ENCODE measurements around the gene NPPA.
"Not testable (repeated sequence)": the region's sequence is repeated elsewhere in the genome, so short reads cannot be mapped to it uniquely, and the experiment has no call there.

NPPA gene

DNA sequence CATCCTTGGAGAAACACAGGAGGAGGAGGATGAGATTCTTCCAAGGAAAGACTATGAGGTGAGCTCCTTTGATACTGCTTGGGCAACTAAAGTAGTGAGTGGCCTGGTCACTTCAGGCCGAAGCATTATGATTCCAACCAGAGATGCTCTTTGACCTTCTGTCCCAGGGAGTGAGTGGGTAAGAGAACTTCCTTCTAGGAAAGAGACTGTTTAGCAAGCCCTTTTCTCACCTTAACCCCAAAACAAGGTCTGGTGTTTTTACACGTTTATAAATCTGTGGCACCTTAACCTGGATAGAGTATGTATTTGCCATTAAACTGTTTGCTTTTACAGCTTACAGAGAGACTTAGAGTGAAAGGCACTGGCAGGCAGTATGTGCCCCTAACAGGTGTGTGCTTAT lies 40.5 kb downstream of the NPPA start:
- no peak for DNase-seq (ENCODE audit: low read depth in 2 of 2)

DNA sequence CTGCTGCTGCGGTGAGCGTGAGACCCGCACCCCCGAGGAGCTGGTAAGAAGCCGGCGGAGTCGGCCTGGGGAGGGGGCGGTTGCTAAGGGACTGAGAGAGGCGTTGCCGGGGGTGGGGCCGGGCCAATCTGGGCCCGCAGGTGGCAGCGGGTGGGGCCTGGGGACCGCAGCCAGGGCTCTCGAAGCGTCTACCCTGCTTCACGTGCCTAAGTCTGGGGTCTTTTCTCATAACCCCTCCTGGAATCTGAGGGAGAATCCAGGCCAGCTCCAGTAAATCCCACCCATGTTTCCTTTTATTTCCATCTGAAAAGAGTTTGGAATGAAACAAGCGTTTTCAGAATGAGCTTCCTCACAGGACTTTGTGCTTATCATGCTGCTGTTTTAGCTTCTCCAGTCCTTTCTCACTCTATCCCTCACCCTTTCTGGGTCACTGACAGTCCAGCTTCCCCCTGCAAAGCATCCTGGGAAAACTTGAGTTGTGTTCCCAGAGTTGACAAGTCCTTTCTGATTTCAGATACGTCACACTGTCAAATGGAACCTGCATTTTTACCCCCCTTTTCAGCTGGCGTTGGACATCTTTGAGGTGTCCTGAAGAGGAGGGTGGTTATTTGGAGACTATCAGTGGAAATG lies 41.2 kb downstream of the NPPA start:
- no peak for DNase-seq (ENCODE audit: low read depth in 2 of 2)

DNA sequence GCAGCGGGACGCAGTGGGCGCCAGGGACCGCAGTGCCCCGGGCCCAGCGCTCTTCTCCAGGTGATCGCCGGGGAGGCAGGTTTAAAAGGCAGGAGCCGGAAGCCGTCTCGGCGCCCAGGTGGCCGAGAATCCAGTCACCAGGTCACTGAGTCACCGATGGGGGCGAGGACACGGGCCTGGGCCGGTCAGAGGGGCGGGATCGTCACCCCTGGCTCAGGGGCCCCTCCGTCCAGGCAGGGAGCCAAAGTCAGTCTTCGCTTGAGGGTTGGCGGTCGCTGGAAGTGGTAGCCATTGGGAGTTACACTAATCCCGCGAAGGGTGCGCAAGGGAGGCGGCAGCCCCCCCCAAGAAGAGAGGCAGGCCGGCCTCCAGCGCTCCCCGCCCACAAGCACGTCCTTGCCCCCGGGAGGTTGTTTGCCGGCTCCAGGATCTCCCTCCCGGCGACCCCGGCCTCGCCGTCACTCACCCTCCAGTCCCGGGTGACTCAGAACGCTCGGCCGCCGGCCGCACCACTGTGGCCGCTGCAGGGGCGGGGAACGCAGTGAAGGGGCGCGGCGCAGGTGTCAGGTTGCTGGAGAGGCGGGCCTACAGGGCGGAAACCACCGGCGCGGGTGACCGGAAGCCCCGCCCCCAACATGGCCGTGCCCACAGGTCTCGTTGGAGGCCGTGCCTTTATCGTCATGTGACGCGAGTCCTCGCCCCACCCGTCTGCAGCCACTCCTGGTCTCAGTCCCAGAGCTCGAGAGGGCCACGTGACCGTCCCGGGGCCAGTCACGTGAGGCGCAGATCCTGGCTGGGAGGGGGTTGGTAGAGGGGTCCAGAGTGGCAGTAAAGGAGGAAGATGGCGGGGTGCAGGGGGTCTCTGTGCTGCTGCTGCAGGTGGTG lies 41.9 kb downstream of the NPPA start, which contains the start of the genes CLCN6 and MTHFR:
CLCN6 (plus strand) TSS at position 770 of the 885 bp plus-strand sequence; CDS start at position 842, 72 bp downstream.
MTHFR (minus strand) TSS at position 543 of the 885 bp plus-strand sequence. CDS start 2,848 bp downstream, outside the sequence.
- peak; percentile 96 to 97 for DNase-seq (ENCODE audit: low read depth in 2 of 2)

DNA sequence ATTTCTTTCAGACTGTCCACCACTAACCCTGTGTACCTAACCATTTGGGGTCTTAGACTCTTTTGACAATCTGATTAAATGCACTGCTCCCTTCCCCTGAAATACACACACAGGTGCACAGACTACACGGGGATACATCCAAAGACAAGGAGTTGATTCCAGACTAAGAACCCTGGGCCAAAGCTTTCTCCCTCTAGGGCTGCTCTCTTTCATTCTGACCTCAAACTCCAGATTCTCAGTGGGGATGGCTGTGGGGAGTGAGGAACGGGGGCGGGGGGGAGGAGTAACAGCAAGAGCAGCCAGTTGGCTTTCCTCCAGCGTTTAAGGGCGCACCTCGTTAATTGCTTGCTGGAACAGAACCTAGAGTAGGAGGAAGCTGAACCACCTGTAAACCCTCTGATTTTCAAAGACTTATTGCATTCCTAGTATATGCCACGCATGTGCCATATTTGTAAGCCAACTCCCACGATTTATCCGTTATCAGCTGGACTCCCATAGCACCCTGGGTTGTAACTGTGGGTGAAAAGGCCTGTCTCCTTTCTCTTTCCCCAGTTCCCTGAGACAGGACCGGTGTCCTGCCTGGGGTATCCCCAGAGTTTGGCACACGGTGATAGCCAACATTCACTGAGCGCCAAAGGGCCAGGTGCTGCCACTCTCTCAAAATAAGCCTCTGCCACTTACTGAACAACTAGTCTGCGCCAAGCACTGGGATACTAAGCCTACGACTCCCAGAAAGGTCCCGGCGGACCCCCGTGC lies 42.7 kb downstream of the NPPA start:
- no peak for DNase-seq (ENCODE audit: low read depth in 2 of 2)

DNA sequence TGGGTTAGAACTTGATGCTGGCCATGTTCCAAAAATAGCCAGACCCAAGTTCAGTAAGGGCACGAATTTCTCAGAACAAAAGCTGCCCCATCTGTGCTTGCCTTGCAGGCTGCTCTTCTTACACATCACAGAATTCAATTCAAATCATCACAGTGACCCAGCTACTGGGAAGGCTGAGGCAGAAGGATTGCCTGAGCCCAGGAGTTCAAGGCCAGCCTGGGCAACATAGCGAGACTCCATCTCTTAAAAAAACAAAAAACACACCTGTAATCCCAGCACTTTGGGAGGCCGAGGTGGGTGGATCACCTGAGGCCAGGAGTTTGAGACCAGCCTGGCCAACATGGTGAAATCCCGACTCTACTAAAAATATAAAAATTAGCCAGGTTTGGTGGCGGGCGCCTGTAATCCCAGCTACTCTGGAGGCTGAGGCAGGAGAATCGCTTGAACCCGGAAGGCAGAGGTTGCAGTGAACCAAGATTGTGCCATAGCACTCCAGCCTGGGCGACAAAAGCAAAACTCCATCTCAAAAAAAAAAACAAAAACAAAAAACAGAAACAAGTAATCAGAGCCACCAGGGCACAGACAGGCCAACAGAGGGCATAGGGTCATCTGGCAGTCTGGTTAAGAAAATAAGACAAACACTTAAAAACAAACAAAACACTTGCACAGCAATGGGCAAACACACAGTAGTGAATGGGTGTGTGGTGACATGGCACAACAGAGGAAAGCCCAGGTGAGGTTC lies 43.5 kb downstream of the NPPA start:
- not testable (repeated sequence) for DNase-seq (ENCODE audit: low read depth in 2 of 2)

DNA sequence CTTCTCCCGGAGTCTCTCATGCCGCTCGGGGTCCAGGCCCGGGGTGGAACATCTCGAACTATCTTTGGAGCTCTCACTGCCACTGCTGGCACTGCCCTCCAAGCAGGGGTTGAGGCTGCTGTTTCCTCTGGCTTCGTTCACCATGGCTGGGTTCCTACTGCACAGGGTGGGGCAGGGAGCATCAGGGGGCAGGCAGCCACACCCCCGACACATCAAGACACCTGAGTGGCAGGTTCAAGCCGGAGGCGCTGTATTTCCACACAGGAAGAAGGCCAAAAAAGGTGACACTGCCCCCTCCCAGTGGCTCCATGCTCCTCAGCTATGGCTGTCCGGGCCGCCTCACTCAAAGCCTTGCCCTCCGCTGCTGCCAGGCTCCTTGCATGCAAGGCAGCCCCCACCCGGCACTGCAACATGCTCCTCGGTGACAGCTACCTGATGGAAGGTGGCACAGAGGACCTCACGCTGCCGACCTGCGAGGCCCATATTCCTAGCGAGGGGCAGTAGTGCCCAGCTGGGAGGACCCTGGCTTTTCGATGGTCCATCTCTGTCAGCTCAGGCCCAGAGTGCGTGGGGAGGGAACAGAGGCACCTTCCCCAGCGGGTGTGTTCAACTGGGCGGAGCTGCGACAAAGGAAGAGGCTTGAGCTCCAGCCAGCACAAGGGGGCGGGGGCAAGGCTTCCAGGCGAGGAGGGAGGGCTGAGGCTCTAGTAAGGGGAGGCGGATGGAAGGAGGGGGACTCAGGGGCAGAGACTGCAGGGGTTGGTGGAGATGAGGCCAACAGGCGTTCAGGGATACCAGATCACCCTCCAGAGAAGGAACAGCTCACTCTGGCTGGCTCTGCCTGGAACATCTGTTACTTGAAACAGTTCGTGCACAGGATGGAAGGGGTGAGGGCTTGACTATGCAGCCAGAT lies 44.4 kb downstream of the NPPA start:
- peak; percentile 82 for DNase-seq (ENCODE audit: low read depth in 2 of 2)

DNA sequence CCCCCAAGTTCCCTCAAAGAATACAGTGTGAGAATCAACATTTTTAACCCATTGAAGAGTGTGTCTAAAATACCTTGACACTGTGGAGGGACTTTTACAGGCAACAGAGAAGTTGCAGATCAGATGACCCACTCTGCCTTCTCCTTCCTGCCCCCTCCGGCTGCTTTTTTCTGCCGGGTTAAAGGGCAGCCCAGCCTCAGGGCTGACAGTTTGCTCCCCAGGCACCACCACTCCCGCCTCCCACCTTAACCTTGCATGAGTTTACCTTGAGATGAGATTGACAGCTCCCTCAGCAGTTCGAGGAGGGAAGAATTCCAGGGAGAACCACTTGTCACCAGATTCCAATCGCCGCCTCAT lies 45.0 kb downstream of the NPPA start:
- DNase-seq (ENCODE audit: low read depth in 2 of 2), result no peak

DNA sequence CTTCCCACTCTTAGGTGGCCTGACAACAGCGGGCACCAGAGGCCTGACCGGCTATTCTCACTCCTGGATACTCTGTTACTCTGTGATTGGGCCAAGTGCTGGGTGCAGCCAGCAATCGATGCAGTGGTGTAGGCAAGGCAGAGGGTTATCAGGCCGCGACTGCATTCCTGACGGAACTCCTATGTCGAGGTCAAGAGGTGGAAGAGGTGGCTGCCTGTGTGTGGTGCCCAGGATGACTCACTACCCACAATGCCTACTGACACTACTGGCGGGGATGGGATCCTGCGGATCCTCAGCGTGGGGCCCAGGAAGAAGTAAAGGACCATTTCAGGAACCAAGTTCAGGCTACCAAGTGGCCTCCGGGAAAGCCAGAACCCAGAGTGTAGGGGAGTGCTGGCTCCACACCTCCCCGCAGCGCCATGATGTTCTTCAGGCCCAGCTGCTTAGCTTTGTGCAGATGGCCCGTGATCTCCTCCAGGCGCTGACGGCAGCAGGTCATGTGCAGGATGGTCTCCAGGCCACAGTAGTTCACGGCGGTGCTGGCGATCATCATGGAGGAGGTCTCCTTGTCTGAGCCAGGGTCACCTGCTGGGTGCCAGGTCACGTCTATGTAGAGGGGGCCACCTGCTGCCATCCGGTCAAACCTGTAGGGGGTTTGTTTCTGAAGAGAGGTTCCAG lies 46.7 kb downstream of the NPPA start:
- DNase-seq (ENCODE audit: low read depth in 2 of 2), result no peak

DNA sequence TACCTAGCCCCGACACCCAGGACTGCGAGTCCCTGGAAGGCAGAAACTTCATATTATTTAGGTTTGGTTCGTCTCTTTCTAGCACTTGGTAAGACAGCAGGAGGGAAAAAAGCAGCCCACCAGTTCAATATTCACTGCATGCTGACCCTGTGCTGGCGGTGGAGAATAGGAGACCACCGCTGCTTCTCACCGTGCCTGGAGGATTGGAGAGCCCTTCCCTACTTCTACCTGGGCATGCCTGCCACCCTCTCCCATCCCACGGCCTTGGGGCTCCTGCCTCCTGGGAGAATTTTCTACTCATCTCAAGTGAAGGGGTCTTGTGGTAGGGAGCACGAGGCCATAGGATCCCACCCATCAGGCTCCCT lies 47.2 kb downstream of the NPPA start:
- no peak for DNase-seq (ENCODE audit: low read depth in 2 of 2)

DNA sequence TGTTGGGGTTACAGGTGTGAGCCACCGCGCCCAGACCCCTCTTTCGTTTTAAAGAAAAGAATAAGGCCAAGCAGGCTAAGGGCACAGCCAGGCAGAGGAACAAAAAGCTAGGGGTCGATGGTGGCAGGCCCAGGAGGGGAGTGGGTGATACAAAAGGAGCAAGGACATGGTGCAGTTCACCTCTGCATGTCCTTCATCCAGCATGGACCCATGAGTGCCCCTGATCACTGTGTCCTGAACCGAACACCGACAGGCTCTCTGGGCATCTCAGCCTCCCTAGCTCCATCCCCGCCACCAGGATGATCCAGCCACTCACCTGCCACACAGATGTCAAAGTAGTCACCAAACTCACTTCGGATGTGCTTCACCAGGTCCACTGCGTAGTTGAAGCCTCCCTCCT lies 47.7 kb downstream of the NPPA start:
- no peak for DNase-seq (ENCODE audit: low read depth in 2 of 2)

DNA sequence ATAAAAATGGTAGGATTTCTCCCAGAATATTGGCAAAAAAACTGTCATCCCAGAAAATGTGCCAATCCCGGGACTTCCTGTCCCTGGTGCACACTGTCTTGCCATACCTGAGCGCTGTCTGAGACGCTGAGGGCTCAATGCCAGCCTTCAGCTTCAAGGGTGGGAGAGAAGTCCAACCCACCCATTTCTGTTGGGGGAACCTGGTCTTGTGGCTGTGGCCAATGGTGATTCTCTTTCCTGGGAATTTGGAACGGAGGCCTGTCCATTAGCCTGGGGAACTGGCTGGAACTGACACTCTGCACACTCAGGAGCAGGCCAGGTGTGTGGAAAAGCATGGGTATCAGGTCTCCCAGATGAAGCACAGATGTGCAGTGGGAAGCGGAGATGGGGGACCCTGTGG lies 48.5 kb downstream of the NPPA start:
- no peak for DNase-seq (ENCODE audit: low read depth in 2 of 2)

DNA sequence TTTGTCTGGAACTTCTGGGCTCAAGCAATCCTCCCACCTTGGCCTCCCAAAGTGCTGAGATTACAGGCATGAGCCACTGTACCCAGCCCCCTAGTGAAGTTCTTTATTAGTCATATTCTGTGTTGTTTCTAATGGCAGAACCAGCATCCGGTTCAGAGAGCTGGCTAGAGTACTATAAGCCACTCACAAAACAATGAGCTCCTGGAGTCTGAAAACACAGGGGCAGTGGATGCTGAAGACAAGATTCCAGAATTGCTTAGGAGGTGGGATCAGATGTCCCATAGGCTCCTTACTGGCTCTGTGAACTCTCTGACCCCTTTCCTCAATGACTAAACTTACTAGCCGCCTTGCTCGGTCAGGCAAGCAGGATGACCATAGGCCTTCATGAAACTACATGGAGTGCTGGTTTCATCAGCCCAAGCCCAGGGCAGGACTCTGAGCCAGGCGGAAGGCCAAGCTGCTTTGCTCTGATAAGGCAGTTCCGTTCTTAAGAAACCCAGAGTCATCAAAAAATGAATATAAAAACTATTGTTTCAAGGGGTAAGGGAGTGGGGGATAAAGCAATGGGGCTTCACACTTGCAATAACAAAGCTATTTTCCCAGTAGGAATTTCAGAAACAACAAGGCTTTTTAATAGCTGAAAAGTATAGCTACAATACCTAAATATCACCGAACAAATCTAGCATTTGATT lies 49.9 kb downstream of the NPPA start:
- DNase-seq (ENCODE audit: low read depth in 2 of 2), result no peak

DNA sequence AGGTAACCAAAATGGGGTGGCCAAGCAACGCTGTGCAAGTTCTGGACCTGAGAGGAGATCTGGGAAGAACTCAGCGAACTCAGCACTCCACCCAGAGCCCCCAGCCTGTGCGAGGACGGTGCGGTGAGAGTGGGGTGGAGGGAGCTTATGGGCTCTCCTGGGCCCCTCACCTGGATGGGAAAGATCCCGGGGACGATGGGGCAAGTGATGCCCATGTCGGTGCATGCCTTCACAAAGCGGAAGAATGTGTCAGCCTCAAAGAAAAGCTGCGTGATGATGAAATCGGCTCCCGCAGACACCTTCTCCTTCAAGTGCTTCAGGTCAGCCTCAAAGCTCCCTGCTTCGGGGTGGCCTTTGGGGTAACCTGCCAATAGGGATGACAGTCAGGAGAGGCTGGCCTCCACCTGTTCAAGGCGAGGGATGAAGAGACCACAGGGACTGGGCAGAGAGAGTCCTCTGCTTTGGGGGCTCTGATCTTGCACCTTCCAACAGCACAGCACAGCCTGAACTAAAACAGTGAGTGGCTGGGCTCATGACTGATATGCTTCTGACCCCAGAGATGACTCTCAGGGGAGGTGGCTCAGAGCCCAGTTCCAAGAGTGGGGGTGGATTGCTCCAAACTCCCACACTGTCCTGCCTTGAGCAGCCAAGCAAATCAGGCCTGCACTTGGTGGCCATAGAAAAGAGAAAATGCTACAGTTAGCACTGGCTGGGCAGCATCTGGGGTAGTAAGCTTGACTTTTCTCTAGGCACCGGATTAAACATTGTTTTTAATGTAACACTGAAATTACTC lies 51.4 kb downstream of the NPPA start:
- no peak for DNase-seq (ENCODE audit: low read depth in 2 of 2)

Data from fibroblast of skin of left biceps (primary cell).